Neuronal stem cell (in vitro differentiated cells): Measurements from ENCODE around the gene ZNF18.

Source experiments
- DNase-seq: peaks from one replicate; pipeline ENCODE4 v3.0.0-alpha.2; 2013; ENCODE audit warnings: low spot score
- H2AFZ ChIP-seq: one replicate; pipeline ENCODE4 v1.6.1; 2013; ENCODE audit warnings: mild to moderate bottlenecking, low read length, inconsistent platforms
- H2AK5ac ChIP-seq: 2 replicates; pipeline ENCODE4 v1.6.1; 2013; ENCODE audit warnings: low read depth, mild to moderate bottlenecking, inconsistent platforms, low read length, moderate library complexity, mixed read lengths
- H2BK120ac ChIP-seq: 2 replicates; pipeline ENCODE4 v1.6.1; 2013; ENCODE audit warnings: low read depth, mild to moderate bottlenecking, inconsistent platforms, low read length, moderate library complexity, mixed read lengths
- H2BK12ac ChIP-seq: one replicate; pipeline ENCODE4 v1.6.1; 2013; ENCODE audit warnings: low read length, inconsistent platforms
- H2BK15ac ChIP-seq: 2 replicates; pipeline ENCODE4 v1.6.1; 2013; ENCODE audit warnings: mild to moderate bottlenecking, low read length, inconsistent platforms, mixed read lengths
- H2BK5ac ChIP-seq: one replicate; pipeline ENCODE4 v1.6.1; 2013; ENCODE audit warnings: inconsistent platforms, mild to moderate bottlenecking, low read length, moderate library complexity
- H3K14ac ChIP-seq: one replicate; pipeline ENCODE4 v1.6.1; 2013; ENCODE audit warnings: low read length, inconsistent platforms
- H3K18ac ChIP-seq: 2 replicates; pipeline ENCODE4 v1.6.1; 2013; ENCODE audit warnings: low read length, inconsistent platforms
- H3K23ac ChIP-seq: 2 replicates; pipeline ENCODE4 v1.6.1; 2013; ENCODE audit warnings: low read depth, mild to moderate bottlenecking, mixed read lengths, low read length, inconsistent platforms; ENCODE audit not compliant: poor library complexity
- H3K27ac ChIP-seq: replicated peaks from 3 replicates; pipeline ENCODE4 v1.5.1; 2013; ENCODE audit warnings: low read length, inconsistent platforms
- H3K27me3 ChIP-seq, 3 experiments: 2 replicates each; pipeline ENCODE4 v1.6.1; 2013; ENCODE audit warnings: low read length in 3 of 3, mild to moderate bottlenecking in 2 of 3, inconsistent platforms in 1 of 3, low read depth in 1 of 3, mixed read lengths in 1 of 3, moderate library complexity in 1 of 3; ENCODE audit not compliant: control insufficient read depth in 3 of 3, insufficient read depth in 3 of 3
- H3K36me3 ChIP-seq, 2 donors: replicated peaks in 1 of 2; 2 replicates each; pipeline ENCODE4 v1.6.1; 2013; ENCODE audit warnings: low read length in 2 of 2; ENCODE audit not compliant: control insufficient read depth in 2 of 2, insufficient read depth in 2 of 2
- H3K4ac ChIP-seq: 2 replicates; pipeline ENCODE4 v1.6.1; 2013; ENCODE audit warnings: inconsistent platforms, mild to moderate bottlenecking, low read length, moderate library complexity
- H3K4me1 ChIP-seq, 2 donors: 1 replicate in 1 of 2; 2 replicates in 1 of 2; pipeline ENCODE4 v1.6.1; 2013; ENCODE audit warnings: low read length in 2 of 2, low read depth in 1 of 2; ENCODE audit not compliant: control insufficient read depth in 2 of 2, insufficient read depth in 1 of 2
- H3K4me2 ChIP-seq: one replicate; pipeline ENCODE4 v1.6.1; 2013; ENCODE audit warnings: mild to moderate bottlenecking, low read length, inconsistent platforms; ENCODE audit not compliant: insufficient read depth, poor library complexity, severe bottlenecking
- H3K4me3 ChIP-seq, 2 donors: 2 replicates each; pipeline ENCODE4 v1.5.1; 2013; ENCODE audit warnings: low read length in 2 of 2, mild to moderate bottlenecking in 2 of 2, inconsistent platforms in 1 of 2, moderate library complexity in 1 of 2
- H3K79me1 ChIP-seq: one replicate; pipeline ENCODE4 v1.6.1; 2013; ENCODE audit warnings: low read depth, mild to moderate bottlenecking, inconsistent platforms, low read length, moderate library complexity
- H3K9ac ChIP-seq: one replicate; pipeline ENCODE4 v1.6.1; 2013; ENCODE audit warnings: mild to moderate bottlenecking, low read depth, low read length, inconsistent platforms; ENCODE audit not compliant: poor library complexity
- H3K9me3 ChIP-seq, 2 donors: replicated peaks in 1 of 2; 2 replicates each; pipeline versions ENCODE3 to v1.6.1; 2013; ENCODE audit warnings: low read length in 2 of 2, mild to moderate bottlenecking in 2 of 2, inconsistent platforms in 1 of 2, low read depth in 1 of 2, mixed read lengths in 1 of 2, moderate library complexity in 1 of 2; ENCODE audit not compliant: control insufficient read depth in 2 of 2, insufficient read depth in 1 of 2
- H4K8ac ChIP-seq: one replicate; pipeline ENCODE4 v1.6.1; 2013; ENCODE audit warnings: low read depth, mild to moderate bottlenecking, inconsistent platforms, low read length, moderate library complexity
- H4K91ac ChIP-seq: one replicate; pipeline ENCODE4 v1.6.1; 2013; ENCODE audit warnings: low read length, low read depth, mild to moderate bottlenecking, inconsistent platforms; ENCODE audit not compliant: poor library complexity
- WGBS, 2 donors: extraction: QIAGEN DNeasy Blood & Tissue Kit; methylation state at CpG; one replicate each; pipeline ENCODE4 v1.1.7; 2013; ENCODE audit warnings: missing lambda C conversion rate in 2 of 2, mixed read lengths in 1 of 2; ENCODE audit not compliant: insufficient read length in 2 of 2, insufficient replicate concordance in 1 of 2; ENCODE audit errors: extremely low coverage in 2 of 2; 5-methylcytosine and 5-hydroxymethylcytosine counted together

The ZNF18 gene

GRCh38 chr17:12040478-12040877 lies 43.2 kb upstream of the ZNF18 start:
- Histone ChIP-seq H2AK5ac (no peak overlapping the region), H3K79me1 (no peaks in the 10 kb centered on the region), H4K8ac (no peak overlapping the region), H3K18ac (no peak overlapping the region), H4K91ac (no peak overlapping the region), H2AFZ (no peak overlapping the region), H3K9me3 (no peaks in the 10 kb centered on the region), H3K9ac (no peak overlapping the region), H3K27ac (no peak overlapping the region), H3K4me1 (no peaks in the 10 kb centered on the region), H3K27me3 (no peaks in the 10 kb centered on the region), H2BK15ac (no peak overlapping the region), H3K36me3 (no peaks in the 10 kb centered on the region), H2BK5ac (no peak overlapping the region), H2BK120ac (no peak overlapping the region), H3K4me3 (no peak overlapping the region), H2BK12ac (no peak overlapping the region), H3K4me2 (no peak overlapping the region), H3K4ac (no peak overlapping the region), H3K14ac (no peak overlapping the region), H3K23ac (no peak overlapping the region)
- DNase-seq: no peak
- no CpG with 5 or more reads among the region's 3 CpGs for whole genome bisulfite sequencing, 2 donors

- Histone ChIP-seq H4K8ac (no peak overlapping the region), H3K9ac (no peak overlapping the region), H2BK12ac (no peak overlapping the region)
Observed at GRCh38 chr17:12037970-12038369, 40.7 kb upstream of the ZNF18 start.

GRCh38 chr17:12035673-12036072 lies 38.4 kb upstream of the ZNF18 start:
- Histone ChIP-seq H3K4me2 (no peak overlapping the region), H2AK5ac (no peak overlapping the region), H3K79me1 (peaks cover 2% of the 10 kb centered on the region), H2BK120ac (no peak overlapping the region), H3K4me1 (no peaks in the 10 kb centered on the region), H2AFZ (no peak overlapping the region), H3K14ac (no peak overlapping the region), H3K9me3 (no peaks in the 10 kb centered on the region), H4K91ac (no peak overlapping the region), H3K23ac (no peak overlapping the region), H3K18ac (no peak overlapping the region), H3K4ac (no peak overlapping the region), H2BK5ac (no peak overlapping the region), H2BK15ac (no peak overlapping the region), H3K36me3 (peaks cover 2 to 8% of the 10 kb centered on the region in 2 donors), H3K4me3 (no peak overlapping the region), H2BK12ac (no peak overlapping the region), H3K9ac (no peak overlapping the region), H4K8ac (no peak overlapping the region), H3K27ac (no peak overlapping the region), H3K27me3 (no peaks in the 10 kb centered on the region)
- no CpG with 5 or more reads among the region's 1 CpG for WGBS, 2 donors
- no peak for DNase-seq

More at GRCh38 chr17:12037970-12038369, 40.7 kb upstream of the ZNF18 start:
- no peak overlapping the region for H3K23ac ChIP-seq
- H3K79me1 ChIP-seq: peaks cover 2% of the 10 kb centered on the region
- H3K4me1 ChIP-seq: no peaks in the 10 kb centered on the region
- no peak overlapping the region for H3K4me2 ChIP-seq
- H2AK5ac ChIP-seq: no peak overlapping the region
- H3K14ac ChIP-seq: no peak overlapping the region
- H3K4ac ChIP-seq: no peak overlapping the region
- no peak overlapping the region for H2AFZ ChIP-seq
- no peaks in the 10 kb centered on the region for H3K27me3 ChIP-seq
- H2BK5ac ChIP-seq: no peak overlapping the region
- no peak overlapping the region for H4K91ac ChIP-seq
- DNase-seq: no peak
- H3K9me3 ChIP-seq: no peaks in the 10 kb centered on the region
- H3K27ac ChIP-seq: no peak overlapping the region
- no peak overlapping the region for H2BK120ac ChIP-seq
- H3K36me3 ChIP-seq: peaks cover 2 to 8% of the 10 kb centered on the region in 2 donors
- no peak overlapping the region for H3K18ac ChIP-seq
- WGBS, 2 donors: no CpG with 5 or more reads among the region's 2 CpGs
- H2BK15ac ChIP-seq: no peak overlapping the region
- H3K4me3 ChIP-seq: no peak overlapping the region

DNA sequence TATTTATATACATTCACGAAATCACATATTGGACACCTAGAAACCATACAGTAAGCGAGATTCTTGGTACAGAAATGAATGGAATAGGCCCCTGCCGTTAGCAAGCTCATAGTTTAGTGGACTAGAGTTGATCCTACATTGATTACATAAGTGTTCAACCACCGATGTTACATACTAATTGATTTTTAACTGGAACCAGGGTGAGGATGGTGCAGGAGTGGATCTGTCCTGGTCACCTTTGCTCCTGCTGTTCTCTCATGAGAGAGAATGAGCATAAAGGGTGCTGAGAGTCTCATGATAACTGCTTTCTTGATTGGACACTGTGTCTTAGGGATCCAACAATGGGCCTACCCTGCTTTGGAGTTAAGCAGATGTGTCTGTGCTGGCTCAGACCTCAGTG lies 37.3 kb upstream of the ZNF18 start:
- no peaks in the 10 kb centered on the region for H3K9me3 ChIP-seq
- peaks cover 2 to 8% of the 10 kb centered on the region in 2 donors for H3K36me3 ChIP-seq
- no peak overlapping the region for H3K4me2 ChIP-seq
- H2AFZ ChIP-seq: no peak overlapping the region
- peaks cover 2% of the 10 kb centered on the region for H3K79me1 ChIP-seq
- no peak overlapping the region for H2BK12ac ChIP-seq
- H3K9ac ChIP-seq: no peak overlapping the region
- no peak for DNase-seq
- no peak overlapping the region for H2BK120ac ChIP-seq
- H4K91ac ChIP-seq: no peak overlapping the region
- H3K14ac ChIP-seq: no peak overlapping the region
- H3K4ac ChIP-seq: no peak overlapping the region
- H2AK5ac ChIP-seq: no peak overlapping the region
- H3K23ac ChIP-seq: no peak overlapping the region
- H2BK5ac ChIP-seq: no peak overlapping the region
- no CpG with 5 or more reads among the region's 4 CpGs for WGBS, 2 donors
- no peak overlapping the region for H3K18ac ChIP-seq
- no peak overlapping the region for H3K27ac ChIP-seq
- H3K4me1 ChIP-seq: no peaks in the 10 kb centered on the region
- H4K8ac ChIP-seq: no peak overlapping the region
- H2BK15ac ChIP-seq: no peak overlapping the region
- no peak overlapping the region for H3K4me3 ChIP-seq
- H3K27me3 ChIP-seq: no peaks in the 10 kb centered on the region
